IPS-11a (cell line): ENCODE data around the gene PPP2R2B.
"Not testable (repeated sequence)": the region's sequence is repeated elsewhere in the genome, so short reads cannot be mapped to it uniquely, and the experiment has no call there.

Experiments
- H3K4me3 ChIP-seq: one replicate; pipeline ENCODE4 v1.5.1; 2013; ENCODE audit warnings: low read depth, low read length, control low read depth

The PPP2R2B gene

DNA sequence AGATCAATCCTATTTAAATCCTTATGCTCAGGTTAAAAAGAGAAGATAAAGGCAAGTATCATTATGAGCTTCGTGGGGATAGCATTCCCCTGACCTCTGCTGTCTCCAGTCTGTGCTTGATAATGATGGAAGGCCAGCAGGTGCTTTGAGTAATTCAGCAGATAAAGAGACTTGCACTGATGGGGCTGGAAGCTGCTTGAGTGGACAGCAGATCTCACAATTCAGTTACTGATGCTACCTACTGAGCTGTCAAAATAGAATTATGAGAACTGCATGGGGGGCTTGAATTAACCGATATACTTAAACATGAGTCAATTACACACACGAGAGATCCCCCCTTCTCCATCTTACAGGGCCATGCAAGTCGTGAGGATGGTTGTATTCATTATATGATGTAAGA is 254.9 kb downstream of the PPP2R2B start:
- H3K4me3 ChIP-seq: no peak overlapping the region

DNA sequence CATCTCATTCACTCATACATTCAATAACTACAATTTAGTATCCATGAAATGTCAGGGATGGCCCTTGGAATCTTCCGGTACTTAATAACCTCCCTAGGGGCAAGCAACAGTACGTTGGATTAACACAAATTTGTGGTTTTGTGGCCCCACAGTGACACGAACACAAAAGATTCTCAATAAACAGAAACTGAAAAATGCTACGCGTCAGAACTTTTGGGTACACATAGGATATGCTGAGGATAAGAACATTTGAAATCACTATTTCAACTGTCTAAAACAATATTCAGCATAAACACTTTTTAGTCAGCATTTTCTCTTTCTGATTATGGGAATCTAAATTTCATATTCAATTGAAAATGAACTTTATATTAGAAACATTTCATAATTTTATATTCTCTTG is 255.5 kb downstream of the PPP2R2B start:
- no peak overlapping the region for H3K4me3 ChIP-seq

DNA sequence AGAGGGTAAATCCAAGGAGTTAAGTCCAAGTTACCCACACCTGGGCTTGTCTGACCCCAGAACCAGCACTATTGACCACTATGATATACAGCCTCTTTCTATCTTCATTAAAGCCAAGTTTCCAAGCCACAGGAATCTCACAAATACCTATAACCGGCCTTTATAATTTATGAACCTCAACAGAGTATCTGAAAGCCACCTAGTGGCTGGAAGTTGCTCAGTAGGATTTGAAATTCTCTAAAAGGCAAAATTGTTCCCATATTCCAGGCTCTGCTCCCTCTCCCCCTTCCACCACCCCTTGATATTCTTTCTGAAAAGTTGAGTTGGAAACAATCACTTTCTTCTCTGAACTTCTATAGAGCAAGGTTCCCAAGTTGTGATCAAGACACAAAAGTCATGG is 256.2 kb downstream of the PPP2R2B start:
- H3K4me3 ChIP-seq: no peak overlapping the region

DNA sequence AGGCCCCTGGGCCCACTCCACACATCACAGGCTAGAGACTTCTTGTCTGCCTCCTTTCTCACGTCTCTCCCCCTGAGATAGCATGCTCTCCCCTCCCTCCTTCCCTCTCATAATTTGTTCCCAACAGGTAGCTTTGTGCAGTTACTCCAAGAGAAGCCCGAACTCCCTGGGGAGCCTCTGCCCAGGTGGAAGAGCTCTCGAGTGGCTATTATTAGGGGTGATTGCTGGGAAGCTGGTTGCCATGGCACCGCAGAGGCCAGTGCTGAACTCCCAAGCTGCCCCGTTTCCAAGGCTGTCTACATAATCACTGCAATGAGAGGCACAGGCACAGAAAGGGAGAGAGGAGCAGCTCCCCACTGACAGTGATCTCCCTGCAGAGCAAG is 257.9 kb downstream of the PPP2R2B start:
- H3K4me3 ChIP-seq: no peak overlapping the region

DNA sequence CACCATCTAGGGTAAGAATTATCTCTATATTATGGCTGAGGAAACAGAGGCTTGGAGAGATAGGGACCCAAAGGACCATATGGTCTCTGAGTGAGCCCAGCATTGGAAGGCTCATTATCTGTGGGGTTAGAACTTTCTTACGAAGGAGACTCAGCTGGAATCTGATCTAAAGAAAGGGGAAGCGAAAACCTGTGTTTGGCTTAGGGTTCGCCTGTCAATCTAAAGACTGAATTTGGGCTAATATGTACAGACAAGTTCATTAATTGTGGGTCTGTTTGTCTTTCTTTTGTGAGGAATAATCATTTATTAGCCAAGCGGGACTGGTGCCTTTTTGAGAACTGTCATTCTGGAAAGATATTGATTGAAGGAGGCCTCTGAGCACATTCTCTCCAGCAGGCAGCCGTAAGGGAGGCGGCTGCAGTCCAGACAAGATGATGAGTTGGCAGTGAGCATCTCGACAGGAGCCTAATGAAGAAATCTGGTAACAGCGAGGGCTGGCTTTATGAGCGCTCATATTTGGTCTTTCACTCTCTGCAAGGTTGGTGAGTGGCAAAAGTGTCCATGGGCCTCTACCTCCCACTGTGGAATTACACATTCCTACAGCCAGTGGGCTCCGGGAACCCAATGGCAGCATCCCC is 258.4 kb downstream of the PPP2R2B start:
- no peak overlapping the region for H3K4me3 ChIP-seq

DNA sequence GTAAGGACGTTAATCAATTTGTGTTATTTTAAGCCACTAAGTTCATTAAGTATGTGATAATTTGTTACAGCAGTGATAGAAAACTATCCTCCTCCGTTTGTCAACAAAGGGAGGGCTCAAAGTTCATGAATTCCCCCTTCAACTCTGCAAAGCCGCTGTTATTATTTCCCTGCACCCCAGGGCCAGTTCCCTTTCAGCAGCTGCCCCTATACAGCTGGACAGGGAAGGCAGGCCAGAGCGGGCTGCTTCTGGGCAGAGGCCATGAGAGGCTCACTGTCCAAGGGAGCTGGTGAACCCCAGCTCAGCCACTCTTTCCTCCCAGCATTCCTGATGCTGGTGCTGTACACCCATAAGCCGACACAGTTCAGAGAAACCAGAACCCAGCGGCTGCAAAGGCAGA is 260.1 kb downstream of the PPP2R2B start:
- no peak overlapping the region for H3K4me3 ChIP-seq

DNA sequence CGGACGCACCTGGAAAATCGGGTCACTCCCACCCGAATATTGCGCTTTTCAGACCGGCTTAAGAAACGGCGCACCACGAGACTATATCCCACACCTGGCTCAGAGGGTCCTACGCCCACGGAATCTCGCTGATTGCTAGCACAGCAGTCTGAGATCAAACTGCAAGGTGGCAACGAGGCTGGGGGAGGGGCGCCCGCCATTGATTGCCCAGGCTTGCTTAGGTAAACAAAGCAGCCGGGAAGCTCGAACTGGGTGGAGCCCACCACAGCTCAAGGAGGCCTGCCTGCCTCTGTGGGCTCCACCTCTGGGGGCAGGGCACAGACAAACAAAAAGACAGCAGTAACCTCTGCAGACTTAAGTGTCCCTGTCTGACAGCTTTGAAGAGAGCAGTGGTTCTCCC is 268.8 kb downstream of the PPP2R2B start:
- not testable (repeated sequence) for H3K4me3 ChIP-seq

DNA sequence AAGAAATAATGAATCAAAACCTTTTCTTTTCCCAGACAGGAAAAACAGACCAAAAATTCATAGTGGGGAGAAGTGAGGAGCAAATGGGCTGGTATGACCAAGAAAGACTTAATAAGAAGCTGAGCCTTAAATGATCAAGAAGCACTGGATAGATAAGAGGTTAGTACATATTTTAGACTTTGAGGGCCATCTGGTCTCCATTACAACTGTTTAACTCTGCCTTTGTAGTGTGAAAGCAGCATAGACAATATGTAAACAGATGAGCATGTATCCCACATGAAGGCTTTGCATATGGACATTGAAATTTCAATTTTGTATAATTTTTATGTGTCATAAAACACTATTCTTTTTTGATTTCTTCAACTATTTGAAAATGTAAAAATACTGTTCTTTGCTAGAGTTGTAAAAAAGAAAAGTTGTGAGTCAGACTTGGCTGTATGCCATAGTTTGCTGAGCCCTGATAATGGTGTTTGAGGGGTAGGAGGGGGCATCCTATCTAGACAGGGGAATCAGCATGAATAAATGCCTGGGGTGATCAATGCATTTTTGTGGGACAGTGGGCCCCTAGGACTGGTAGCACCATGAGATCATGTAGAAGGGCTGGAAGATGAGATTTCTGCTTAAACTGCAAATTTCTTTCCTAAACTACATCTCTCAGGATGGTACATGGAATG is 270.8 kb downstream of the PPP2R2B start:
- H3K4me3 ChIP-seq: no peak overlapping the region

DNA sequence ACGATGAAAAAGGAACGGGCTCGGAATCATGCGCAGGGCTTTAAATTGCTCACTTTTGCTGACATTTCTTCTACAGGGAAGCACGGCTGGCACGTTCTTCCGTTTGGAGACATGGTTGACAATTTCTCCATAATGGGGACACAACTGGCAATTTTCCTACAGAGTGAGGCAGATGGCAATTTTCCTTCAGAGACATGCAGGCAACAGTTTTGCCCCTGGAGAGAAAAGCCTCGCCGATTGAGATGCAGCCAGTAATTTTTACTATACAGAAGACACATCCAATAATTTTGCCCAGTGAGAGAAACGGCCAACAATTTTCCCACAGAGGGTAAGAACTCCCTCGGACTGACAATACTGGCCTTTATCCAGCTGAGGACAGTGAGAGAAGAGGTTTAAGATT is 271.7 kb downstream of the PPP2R2B start:
- H3K4me3 ChIP-seq: no peak overlapping the region

DNA sequence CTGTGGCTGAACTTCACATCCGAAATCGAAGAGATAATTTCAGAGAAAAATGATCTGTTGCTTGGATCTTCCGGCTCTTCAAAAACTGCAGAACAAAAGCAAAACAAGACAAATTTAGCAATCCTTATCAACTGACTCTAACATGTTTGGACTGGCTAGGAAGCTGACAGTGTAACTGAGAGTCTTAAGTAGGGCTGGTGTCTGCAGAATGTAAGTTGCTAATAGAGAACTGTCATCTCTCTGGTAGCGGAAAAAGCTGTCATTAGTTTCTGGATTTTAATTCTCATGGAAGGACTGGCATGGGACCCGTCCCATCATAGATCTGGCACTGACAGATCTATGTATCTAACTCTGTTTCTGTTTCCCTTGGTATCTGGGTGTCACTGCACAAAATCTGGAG is 278.2 kb downstream of the PPP2R2B start:
- H3K4me3 ChIP-seq: no peak overlapping the region

DNA sequence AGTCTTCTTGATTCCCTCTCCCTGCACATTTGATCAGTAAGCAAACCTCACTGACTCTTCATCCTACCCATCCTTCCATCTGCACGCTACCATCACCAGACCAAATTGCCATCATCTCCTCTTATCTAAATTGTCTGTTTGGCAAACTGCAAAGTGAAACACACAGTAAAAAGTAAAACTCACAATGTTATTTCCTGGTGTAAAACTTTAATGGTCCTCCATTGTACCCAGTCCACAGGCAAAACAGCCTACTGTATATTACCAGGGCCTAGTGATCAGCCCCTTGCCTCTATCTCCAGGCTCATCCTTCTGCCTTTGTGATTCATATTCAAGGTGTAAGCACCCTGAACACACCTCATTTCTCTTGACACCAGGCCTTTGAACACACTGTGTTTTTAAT is 279.3 kb downstream of the PPP2R2B start:
- H3K4me3 ChIP-seq: no peak overlapping the region

DNA sequence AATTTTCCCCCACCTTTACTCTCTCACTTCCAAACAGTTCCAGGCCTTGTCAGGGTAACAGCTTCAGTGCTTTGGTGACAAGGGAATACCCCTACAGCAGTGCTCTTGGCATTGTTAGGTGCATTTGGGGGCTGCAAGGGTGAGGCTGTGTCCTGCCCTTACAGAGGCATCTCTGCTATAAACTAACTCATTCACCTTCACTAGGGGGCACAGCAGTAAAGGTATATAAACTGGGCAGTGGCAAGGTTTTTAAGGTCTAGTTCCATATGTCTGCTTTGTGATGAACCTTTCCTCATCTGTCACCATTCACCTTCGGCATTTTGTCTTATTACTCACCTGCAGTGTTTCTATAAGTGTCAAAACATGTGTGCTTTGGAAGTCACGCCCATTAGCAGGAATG is 283.5 kb downstream of the PPP2R2B start:
- no peak overlapping the region for H3K4me3 ChIP-seq

DNA sequence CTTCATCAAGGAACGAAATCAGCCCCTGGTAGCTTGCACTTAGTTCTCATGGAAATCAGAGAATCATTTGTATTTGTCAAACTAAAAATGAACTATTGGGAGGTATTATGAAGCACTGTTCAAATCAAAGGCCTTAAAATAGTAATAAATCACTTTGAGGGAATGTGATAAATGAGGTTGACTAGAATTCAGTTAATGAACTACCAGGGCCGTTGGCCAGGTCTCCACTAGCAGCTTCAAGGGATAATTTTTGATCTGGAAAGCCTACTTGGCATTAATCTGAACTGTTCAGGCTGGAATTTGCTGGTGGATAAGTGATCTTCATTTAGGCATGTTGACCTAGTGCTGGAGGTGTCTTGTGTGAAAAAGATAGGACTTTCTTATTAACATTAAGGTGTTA is 286.2 kb downstream of the PPP2R2B start:
- H3K4me3 ChIP-seq: no peak overlapping the region

DNA sequence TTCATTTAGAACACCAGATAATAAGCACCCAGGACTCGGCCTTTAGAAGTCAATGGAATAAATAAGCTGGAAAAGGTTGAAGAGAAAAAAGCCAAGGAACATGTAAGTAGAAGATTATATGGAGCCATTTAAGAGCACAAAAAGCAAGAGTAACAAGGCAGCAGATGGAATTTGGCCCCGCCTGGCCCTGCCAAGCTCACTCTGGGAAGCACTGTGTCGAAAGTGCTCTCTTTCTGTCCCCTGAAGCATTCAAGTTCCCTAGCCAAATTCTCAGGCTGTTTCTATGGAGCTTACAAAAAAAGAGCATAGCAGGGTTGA is 289.6 kb downstream of the PPP2R2B start:
- no peak overlapping the region for H3K4me3 ChIP-seq

DNA sequence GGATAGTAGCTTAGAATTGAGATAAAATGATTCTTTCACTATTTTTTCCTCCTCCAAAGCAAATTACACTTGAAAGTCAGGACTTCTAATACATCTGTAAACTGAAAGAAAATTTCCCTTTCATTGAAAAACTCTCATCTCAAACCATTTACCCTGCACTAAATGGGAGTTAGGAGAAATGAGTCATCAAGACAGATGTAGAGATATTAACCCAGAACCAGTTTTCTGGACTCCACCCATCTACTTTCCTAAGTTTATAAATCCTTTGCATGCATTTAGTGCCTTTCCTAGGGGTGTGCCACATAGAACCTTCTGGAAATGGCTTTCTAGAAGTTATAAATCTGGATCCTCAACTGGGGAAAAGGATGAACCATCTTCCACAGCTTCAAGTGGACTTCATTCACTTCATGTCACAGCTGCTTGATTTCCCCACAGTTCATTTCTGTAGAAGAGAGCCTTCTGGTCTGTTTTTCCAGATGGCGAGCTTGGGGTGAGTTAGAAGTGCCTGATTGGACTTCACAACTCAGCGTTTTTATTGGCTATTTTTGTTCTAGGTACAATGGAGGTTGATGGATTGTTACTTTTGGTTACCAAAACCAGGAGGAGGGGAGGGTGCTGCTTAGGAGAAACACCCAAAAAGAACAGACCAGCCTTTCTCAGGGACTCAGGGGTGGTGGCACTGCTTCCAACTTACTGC is 290.1 kb downstream of the PPP2R2B start:
- H3K4me3 ChIP-seq: no peak overlapping the region

DNA sequence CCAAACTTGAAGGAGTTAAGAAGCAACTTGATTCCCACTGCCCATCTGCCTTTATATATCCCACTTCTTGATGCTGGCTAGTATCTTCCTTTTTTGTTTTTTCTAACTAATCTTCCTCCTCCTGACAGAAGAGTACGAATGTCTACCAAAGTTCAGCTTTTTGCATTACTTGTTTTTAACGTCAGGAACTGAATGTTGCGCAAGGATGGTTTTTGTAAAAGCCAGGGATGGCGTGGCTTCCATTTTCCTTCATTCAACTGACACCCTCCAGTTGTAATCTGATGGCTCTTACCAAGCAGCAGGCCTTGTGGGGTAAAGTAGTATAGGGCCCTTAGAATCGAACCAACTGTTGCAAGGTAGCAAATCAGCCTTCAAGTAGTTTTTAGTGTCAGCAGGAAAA is 291.8 kb downstream of the PPP2R2B start:
- no peak overlapping the region for H3K4me3 ChIP-seq

DNA sequence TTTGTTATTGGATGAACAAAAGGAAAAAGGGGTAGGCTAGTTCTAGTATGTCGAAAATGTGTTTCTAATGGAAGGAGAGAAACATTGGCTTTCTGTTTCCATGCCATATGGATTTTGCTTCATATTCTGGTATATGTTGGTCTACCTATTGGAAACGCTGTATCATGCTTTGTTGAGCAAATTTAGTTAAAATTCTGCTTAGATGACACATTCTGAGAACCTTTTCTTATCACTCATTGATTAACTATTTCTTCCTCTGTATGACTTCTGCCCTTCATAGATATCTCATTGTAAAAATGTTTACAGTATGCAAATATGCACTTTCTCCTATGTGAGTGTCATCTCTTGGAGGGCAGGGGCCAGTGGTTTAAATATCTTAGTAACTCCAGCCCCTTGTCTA is 293.8 kb downstream of the PPP2R2B start:
- no peak overlapping the region for H3K4me3 ChIP-seq

DNA sequence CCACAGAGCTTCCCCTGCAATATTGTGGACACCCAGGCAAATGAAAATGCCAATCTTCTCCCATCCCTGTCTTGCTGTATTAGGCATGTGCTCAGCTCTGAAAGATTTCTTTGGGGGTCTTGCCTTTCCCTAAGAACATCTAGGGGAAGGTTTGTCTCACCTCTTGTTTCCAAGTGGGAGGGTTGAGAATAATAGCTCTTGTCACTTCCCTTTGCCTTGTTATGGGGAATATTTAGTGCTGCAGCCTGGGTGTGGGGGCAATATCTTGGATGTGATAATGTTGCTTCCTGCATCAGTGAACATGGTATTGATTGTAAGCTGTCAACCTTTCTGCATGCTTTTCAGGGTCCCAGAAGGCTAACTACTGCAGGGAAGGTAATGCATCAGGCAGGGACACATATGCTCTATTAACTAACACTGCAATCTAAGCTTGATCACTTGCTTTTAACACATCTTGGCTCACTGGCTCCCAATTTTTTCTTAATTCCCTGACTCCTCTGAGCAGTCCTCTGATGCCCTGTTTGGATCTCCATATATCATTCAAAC is 296.4 kb downstream of the PPP2R2B start:
- no peak overlapping the region for H3K4me3 ChIP-seq

DNA sequence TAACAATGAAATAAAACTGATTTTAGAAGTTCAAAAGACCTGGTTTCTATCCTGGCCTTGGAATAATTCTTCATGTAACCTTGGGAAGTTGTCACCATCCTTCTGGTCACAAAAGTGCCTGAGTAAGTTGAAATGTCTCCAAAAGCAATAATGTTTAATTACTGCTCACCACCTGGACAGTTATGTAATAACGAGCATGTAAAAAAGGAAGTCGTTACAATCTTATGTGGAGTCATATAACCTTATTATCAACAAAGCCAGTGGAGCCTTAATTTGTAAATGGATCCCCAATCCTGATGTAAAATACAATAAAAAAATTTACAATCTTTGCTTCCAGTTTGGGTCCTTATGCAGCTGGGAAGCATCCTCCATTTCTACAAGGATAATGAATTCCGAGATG is 298.3 kb downstream of the PPP2R2B start:
- no peak overlapping the region for H3K4me3 ChIP-seq

DNA sequence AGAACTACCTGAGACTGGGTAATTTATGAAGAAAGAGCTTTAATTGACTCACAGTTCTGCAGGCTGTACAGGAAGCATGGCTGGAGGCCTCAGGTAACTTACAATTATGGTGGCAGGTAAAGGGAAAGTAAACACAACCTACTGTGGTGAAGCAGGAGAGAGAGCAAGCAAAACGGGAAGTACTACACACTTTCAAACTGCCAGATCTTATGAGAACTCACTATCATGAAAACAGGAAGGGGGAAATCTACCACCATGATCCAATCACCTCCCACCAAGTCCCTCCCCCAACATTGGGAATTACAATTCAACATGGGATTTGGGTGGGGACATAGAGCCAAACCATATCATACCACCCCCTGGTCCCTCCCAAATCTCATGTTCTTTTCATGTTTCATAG is 303.8 kb downstream of the PPP2R2B start:
- H3K4me3 ChIP-seq: no peak overlapping the region

DNA sequence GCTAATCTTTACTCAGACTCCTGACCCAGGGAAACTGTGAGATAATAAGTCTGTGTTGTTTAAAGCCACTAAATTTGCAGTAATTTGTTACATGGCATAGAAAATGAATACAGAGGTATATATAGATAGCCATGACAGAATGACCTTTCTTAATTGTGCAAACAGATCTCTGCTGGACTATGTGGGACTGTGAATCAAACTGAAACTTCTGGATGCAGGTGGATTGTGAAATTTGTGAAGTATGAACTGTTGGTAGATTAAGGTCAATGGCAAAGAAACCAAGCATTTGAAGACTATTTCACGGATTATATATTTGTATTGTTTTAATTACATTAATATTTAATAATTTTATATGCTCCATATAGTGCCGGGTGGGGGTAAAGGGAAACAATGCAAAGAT is 310.4 kb downstream of the PPP2R2B start:
- no peak overlapping the region for H3K4me3 ChIP-seq

DNA sequence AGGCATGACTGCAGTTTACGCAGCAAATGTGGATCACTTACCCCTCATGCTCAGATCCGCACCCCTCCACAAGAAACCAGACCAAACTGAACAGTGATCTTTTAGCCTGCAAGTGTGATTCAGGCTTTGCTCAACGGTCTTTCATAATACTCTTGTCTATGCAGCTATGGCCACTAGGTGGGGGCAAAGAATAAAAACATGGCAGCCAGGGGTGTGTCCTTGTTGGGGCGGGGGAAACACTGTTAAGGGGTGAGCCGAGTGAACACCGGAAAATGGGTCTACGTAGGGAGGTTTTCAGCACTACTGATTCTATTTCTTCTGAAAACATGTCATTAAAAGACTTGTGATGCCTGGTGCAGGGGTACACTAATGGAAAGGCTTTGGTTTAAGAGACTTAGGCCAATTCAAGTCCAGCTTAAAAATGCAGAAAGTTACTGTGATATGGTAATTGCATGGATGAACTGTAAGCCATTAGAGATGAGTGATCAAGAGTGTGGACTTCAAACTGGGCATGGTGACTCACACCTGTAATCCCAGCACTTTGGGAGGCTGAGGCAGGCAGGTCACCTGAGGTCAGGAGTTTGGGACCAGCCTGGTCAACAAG is 312.7 kb downstream of the PPP2R2B start:
- no peak overlapping the region for H3K4me3 ChIP-seq
